ENCODE results near the gene LMO3.
"Not testable (repeated sequence)": the region's sequence is repeated elsewhere in the genome, so short reads cannot be mapped to it uniquely, and the experiment has no call there.

Gene LMO3

DNA sequence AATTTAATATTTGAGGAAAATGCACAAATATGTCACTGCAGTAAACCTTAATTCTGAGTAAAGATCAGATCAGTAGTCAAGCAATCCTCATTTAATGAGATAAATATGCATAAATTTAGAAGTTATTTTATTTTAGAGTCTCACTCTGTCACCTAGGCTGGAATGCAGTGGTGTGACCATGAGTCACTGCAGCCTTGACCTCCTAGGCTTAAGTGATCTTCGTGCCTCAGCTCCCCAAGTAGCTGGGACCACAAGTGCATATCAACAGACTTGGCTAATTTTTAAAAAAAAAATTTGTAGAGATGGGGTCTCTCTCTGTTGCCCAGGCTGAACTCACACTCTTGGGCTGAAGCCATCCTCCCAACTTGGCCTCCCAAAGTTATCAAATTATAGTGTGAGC lies 41.3 kb downstream of the LMO3 start:
- in situ Hi-C loops (cut with HindIII; ENCODE audit: low pct_ligation_motif_present, low pct_unique_long_range_greater_than_20kb, low sequenced_read_pairs): no loop called here
- peak; percentile 21 for DNase-seq

DNA sequence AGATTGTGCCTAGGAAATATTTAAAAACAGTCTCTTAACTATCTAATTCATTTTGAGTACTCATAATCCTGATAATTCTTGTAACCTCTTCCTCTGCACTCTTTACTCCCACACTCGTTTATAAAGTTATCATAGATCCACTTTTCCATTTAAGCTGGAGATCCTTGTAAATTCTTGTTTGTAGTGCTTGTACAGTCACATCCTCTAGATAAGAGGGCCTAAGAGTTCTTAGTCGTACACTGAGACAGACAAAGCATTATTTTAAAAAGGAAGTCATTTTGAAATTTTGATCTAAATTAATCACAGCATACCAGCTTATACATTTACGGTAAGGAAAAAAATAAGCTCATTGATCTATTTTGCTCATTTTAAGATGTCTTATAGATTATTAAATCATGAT lies 42.5 kb downstream of the LMO3 start:
- in situ Hi-C loops (cut with HindIII; ENCODE audit: low pct_ligation_motif_present, low pct_unique_long_range_greater_than_20kb, low sequenced_read_pairs): no loop called here
- no peak for DNase-seq

GRCh38 chr12:16562921-16563320 lies 43.0 kb downstream of the LMO3 start:
- no peak for DNase-seq
- in situ Hi-C loops (cut with HindIII; ENCODE audit: low pct_ligation_motif_present, low pct_unique_long_range_greater_than_20kb, low sequenced_read_pairs): no loop called here

DNA sequence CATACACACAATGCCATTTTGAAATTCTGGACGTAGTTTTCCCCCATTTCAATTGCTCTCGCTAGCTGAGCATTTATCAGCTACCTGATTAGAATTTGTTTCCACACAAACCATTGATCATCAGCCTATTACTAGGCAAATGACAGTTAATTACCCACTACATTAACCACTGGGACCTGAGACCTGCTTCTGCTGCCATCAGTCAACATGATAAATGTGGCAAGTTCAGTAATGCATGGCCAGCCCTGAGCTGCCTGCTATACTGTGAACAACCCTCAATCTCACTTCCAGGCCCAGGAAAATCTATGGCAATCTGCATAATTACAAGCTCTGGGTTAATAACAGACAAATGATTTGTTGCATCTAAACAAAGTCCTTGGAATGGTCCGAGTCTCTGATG lies 43.5 kb downstream of the LMO3 start:
- in situ Hi-C loops (cut with HindIII; ENCODE audit: low pct_ligation_motif_present, low pct_unique_long_range_greater_than_20kb, low sequenced_read_pairs): no loop called here
- no peak for DNase-seq

DNA sequence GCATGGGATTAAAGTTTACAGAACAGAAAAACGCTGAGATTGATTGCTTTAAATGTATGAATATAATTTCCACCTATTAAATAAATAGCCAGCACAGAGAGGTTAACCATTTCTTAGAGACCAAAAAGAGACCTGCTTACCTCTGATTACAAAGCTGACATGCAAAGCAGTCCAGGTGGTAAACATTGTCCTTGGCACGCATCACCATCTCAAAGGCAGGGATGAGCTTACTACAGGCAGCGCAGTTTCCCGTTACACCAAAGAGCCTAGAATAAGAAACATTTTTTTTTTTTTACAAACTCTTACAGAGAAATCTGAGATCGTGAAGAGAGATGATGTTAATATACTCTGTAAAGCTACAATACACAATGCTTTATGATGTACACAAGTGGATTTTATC lies 45.7 kb downstream of the LMO3 start:
- DNase-seq: no peak
- in situ Hi-C loops (cut with HindIII; ENCODE audit: low pct_ligation_motif_present, low pct_unique_long_range_greater_than_20kb, low sequenced_read_pairs): no loop called here

DNA sequence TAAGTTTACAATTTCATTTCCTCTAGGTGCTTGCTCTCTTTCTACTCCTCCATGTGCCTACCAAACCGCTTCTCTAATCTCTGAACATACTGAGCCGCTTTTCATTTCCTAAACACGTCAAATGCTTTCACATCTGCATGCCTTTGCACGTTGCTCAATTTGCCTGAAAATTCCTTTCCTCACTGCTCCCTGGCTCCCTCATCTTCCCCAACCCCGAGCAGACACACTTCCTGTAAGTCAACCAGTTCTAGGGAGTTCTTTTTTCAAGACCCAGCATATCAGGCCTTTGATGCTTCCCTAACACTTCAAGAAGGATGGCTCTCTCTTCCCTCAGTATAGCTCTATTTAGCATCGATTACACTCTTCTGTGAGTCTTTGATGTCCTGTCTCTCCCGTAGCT lies 50.3 kb downstream of the LMO3 start:
- no peak for DNase-seq

DNA sequence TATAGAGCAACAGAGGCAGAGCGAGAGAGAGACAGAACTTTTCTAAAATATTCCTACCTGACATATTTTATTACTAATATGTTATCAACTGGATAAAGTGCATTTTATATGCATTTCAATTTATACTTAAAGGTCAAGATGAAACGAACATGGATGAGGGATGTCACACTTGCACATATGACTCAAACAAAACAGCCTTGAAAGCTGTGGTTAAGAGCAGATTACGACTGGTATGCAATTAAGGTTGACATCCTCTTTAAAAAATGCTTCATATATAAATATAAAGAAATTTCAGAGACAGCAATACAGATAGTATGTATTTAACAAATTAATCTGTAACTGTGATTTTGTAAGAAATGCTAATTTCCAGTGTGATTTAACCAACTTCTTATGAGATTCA lies 52.5 kb downstream of the LMO3 start:
- DNase-seq: no peak
- in situ Hi-C loops (cut with HindIII; ENCODE audit: low pct_ligation_motif_present, low pct_unique_long_range_greater_than_20kb, low sequenced_read_pairs): no loop called here

More for the DNA sequence above, 50.3 kb downstream of the LMO3 start:
- in situ Hi-C loops (cut with HindIII; ENCODE audit: low pct_ligation_motif_present, low pct_unique_long_range_greater_than_20kb, low sequenced_read_pairs): no loop called here

DNA sequence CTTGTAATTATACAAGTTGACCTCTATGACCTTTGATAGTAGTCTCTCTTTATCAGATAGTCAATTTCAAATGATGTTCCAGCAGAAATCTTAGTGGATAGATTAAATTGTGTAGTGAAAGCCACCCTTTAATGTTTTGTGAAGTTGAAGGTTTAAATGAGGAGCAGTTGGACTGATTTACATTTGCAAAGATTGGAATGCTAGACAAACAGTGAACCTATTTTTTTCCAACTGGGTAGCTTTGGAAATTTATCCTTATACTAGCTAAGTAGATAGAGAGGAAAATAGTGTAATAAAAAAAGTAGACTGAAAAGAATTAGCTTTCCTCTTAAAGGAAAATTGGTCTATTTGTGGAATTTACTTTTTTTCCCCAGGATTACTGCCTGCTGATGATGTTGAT lies 53.7 kb downstream of the LMO3 start:
- in situ Hi-C loops (cut with HindIII; ENCODE audit: low pct_ligation_motif_present, low pct_unique_long_range_greater_than_20kb, low sequenced_read_pairs): no loop called here
- DNase-seq: no peak

GRCh38 chr12:16545836-16546235 lies 60.1 kb downstream of the LMO3 start:
- no peak for DNase-seq
- in situ Hi-C loops (cut with HindIII; ENCODE audit: low pct_ligation_motif_present, low pct_unique_long_range_greater_than_20kb, low sequenced_read_pairs): no loop called here

- in situ Hi-C loops (cut with HindIII; ENCODE audit: low pct_ligation_motif_present, low pct_unique_long_range_greater_than_20kb, low sequenced_read_pairs): no loop called here
- DNase-seq: no peak
These were observed 63.4 kb downstream of the LMO3 start for GRCh38 chr12:16542586-16542985.

DNA sequence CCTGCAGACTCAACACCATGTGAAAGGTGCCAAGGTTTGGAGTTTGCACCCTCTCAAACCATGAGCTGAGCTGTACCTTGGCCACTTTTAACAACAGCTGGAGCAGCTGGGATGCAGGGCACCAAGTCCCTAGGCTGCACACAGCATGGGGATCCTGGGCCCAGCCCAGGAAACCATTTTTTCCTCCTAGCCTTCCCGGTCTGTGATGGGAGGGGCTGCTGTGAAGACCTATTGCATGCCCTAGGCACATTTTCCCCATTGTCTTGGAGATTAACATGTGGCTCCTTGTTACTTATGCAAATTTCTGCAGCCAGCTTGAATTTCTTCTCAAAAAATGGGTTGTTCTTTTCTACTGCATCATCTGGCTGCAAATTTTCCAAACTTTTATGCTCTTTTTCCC lies 68.3 kb downstream of the LMO3 start:
- DNase-seq; in situ Hi-C loops (cut with HindIII; ENCODE audit: low pct_ligation_motif_present, low pct_unique_long_range_greater_than_20kb, low sequenced_read_pairs): not testable (repeated sequence)

DNA sequence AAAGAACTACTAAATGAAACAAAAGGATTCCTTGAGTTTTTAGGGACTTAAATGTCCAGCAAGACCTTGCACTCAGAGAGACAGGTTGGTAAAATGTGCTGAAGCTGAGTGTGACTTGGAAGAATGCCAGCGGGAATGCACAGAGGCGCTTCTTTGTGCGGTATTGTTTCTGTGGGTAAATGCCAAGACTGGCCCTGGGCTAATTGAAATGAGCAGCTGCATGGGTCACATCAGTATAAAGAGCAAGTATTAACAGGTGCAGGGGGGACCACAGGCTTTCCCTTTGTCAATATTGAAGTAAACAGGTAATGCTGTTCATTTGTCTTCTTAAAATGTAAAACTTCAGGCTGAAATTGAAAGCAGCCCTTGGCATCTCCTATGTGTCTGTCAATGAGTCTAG lies 74.3 kb downstream of the LMO3 start:
- in situ Hi-C loops (cut with HindIII; ENCODE audit: low pct_ligation_motif_present, low pct_unique_long_range_greater_than_20kb, low sequenced_read_pairs): no loop called here
- no peak for DNase-seq

- in situ Hi-C loops (cut with HindIII; ENCODE audit: low pct_ligation_motif_present, low pct_unique_long_range_greater_than_20kb, low sequenced_read_pairs): no loop called here
- DNase-seq: no peak
These were observed 75.6 kb downstream of the LMO3 start for GRCh38 chr12:16530268-16530850.

DNA sequence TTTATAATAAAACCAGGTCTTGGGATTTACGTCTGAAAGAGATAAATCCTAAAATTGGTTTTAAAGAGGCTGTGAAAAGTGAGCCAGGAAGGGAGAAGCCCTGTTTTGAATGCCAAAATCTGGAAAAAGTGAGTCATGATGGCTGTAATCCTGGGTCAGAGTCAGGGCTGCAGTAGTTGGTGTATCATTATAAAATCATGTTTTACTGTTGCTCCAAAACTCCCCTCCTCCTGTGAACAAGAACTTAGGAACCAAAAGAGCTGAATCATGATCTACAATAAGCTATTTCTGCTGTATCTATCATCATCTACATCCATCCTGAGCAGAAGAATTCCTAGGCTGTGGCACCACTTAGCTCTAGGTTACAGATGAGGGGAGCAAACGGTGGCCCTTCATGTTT lies 79.3 kb downstream of the LMO3 start:
- DNase-seq: no peak
- in situ Hi-C loops (cut with HindIII; ENCODE audit: low pct_ligation_motif_present, low pct_unique_long_range_greater_than_20kb, low sequenced_read_pairs): no loop called here

DNA sequence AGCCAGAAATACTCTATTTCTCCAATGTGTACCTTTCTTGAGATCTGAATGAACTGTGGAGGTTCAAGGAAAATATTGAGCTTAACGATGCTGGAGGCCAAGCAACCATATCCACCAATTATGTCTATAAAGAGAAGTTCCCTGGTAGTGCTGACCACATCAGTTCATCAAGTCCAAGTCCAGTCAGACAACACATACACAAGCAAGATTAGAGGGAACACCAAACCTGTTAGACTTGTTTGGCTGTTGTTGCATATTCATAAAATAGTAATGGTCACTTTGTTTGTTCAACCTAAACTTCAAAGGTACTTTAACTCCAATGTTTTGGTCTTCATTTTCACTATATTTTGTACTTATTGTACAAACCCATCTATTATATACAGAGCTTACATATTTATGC lies 81.6 kb downstream of the LMO3 start:
- in situ Hi-C loops (cut with HindIII; ENCODE audit: low pct_ligation_motif_present, low pct_unique_long_range_greater_than_20kb, low sequenced_read_pairs): no loop called here
- DNase-seq: no peak

GRCh38 chr12:16523951-16524331 lies 82.0 kb downstream of the LMO3 start:
- in situ Hi-C loops (cut with HindIII; ENCODE audit: low pct_ligation_motif_present, low pct_unique_long_range_greater_than_20kb, low sequenced_read_pairs): no loop called here
- no peak for DNase-seq

DNA sequence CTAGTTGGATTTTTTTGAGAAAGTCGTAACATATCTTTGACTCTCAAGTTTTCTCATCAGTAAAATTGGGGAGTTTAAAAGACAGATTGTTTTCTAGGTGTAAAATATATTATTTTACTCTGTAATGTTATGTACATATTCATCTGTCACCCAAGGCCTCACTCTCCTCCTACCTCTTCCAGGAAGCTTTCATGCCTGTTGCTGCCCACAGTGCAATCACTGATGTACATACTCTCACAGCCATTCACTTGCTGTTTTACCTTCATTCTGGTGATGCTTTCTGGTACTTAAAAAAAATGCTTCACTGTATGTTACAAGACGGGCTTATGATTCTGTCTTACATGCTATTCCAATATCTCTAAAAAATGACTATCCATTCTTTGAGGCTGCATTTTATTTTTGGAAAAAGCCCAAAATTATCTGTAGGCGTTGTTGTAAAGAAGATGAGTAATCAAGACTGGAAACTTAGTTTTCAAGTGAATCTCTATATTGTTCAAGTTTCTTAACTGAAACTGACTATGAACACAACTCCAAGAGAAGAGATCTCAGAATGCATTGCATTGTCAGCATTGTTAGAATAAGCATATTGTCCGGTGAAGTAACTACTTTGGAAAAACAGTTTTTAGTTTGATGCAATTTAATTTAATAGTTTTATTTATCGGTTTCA lies 82.5 kb downstream of the LMO3 start:
- in situ Hi-C loops (cut with HindIII; ENCODE audit: low pct_ligation_motif_present, low pct_unique_long_range_greater_than_20kb, low sequenced_read_pairs): no loop called here
- DNase-seq: no peak

DNA sequence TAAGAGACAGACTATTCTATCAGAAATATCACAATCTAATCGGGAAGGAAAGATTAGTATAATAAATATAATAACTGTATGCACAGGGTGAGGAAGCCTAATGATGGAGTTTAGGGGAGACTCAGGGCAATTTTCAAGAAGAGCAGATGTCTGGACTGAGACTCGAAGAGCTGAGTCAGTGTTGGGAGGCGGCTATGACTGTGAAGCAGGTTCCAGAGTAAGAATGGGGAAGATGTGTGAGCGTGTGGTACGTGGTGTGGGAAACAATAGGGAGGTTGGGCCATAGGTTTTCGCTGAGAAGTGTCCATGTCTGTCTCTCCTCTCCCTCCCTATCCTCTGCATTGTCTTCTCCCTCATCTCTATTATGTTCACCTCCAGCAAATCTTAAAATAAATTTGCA lies 85.6 kb downstream of the LMO3 start:
- in situ Hi-C loops (cut with HindIII; ENCODE audit: low pct_ligation_motif_present, low pct_unique_long_range_greater_than_20kb, low sequenced_read_pairs): no loop called here
- DNase-seq: no peak

DNA sequence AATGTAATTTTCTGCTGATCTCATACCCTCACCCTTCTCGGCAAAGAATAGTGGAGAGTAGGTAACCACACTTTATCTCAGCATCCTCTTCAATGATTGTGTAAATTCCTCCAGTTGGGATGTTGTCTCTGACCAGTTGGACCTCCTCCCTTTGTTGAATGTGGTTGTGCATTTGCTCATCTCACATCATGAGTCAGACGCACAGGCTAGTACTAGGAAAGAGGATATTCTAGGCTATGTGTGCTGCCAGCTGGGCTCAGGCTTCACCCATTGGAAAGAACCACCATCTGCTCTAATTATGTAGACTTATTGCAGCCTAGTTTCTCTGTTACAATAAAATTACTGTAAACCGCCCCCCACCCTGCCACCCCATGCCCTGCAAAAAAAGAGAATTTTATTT lies 90.3 kb downstream of the LMO3 start:
- DNase-seq: no peak
- in situ Hi-C loops (cut with HindIII; ENCODE audit: low pct_ligation_motif_present, low pct_unique_long_range_greater_than_20kb, low sequenced_read_pairs): no loop called here

DNA sequence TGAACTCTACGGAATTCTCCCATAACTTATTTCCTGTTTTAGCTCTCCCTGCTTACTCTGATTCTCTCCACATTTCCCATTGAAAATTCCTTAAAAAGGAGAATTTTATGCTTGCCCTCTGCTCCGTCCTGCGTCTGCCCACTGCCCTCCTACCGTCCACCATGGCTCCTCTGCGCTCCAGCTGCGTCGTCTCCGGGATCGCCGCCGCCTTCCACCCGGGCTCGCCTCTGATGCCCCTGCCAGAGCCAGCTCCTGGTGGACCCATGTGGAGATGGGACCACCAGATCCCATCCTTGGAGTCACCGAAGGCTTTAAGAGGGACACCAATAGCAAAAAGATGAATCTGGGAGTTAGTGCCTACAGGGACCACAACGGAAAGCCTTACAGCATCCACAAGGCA lies 92.7 kb downstream of the LMO3 start:
- in situ Hi-C loops (cut with HindIII; ENCODE audit: low pct_ligation_motif_present, low pct_unique_long_range_greater_than_20kb, low sequenced_read_pairs): no loop called here
- no peak for DNase-seq

- no peak for DNase-seq
- in situ Hi-C loops (cut with HindIII; ENCODE audit: low pct_ligation_motif_present, low pct_unique_long_range_greater_than_20kb, low sequenced_read_pairs): no loop called here
These were observed 96.6 kb downstream of the LMO3 start for GRCh38 chr12:16509411-16509810.
